ENCODE results near the gene HOGA1.
"Not testable (repeated sequence)": the region's sequence is repeated elsewhere in the genome, so short reads cannot be mapped to it uniquely, and the experiment has no call there.

HOGA1 gene

DNA sequence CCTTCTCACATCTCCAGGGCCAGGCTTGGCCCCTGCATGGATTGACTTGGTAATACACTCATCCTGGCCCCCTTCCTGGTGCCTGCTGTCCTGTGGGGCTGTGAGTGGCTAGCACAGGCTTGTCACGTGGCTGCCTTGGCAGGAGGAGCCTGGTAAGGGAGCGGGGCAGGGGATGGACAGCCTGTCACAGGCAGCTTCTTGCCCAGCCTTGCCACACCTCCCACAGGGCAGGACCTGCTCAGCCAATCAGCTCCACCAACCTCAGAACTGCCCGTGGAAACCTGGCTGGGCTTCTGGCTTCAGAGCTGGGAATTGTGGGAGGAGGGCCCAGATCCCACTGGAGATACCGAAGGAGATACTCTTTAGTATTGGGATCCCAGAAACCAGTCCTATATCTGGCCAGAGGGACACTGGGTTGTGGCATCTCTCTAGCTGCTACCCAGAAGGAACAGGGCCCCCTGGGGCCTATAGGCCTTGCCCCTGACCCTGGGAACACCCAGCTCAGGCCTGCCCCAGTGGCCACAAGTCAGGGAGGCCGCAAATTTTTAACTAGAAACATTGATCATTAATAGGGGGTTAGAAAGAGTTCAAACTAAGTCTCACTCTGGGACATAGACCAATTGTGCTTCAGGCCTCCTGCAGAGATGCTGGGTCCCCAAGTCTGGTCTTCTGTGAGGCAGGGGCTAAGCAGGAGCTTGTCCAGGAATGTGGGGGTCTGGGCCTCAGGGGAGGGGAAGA is at the start of gene HOGA1:
Gene HOGA1 (plus strand): TSS at position 330 of the 738 bp plus-strand sequence. CDS start 315 bp downstream, at position 645.
- peak; percentile 14 for DNase-seq (ENCODE audit: low read depth)

DNA sequence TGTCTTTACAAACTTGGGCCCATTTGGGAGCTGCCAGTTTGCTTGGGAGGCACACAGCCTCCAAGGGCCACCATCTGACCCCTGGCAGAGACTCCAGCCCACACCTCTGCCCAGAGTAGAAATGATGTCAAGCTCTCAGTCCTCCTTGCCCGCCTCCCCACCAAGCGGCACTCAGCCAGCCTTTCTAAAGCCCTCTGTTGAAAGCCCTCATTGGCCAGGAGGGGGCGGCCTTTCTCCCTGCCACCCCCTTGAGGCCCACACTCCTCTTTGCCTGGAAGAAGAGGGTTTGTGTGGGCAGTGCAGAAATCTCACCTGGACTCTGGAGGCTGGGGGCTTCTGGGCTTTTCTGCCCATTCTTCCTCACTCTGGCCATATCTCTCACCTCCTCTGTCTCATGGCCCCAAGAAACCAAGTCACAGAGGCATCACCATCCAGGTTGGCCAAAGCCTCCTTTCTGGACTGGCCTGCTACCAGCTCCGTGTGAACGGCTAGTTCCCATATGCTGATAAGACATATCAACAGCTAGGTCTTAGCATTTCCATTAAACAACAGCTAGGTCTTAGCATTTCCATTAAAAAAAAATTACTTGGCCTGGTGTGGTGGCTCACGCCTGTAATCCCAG is 49.3 kb upstream of the HOGA1 start:
- no peak for DNase-seq (ENCODE audit: low read depth)

DNA sequence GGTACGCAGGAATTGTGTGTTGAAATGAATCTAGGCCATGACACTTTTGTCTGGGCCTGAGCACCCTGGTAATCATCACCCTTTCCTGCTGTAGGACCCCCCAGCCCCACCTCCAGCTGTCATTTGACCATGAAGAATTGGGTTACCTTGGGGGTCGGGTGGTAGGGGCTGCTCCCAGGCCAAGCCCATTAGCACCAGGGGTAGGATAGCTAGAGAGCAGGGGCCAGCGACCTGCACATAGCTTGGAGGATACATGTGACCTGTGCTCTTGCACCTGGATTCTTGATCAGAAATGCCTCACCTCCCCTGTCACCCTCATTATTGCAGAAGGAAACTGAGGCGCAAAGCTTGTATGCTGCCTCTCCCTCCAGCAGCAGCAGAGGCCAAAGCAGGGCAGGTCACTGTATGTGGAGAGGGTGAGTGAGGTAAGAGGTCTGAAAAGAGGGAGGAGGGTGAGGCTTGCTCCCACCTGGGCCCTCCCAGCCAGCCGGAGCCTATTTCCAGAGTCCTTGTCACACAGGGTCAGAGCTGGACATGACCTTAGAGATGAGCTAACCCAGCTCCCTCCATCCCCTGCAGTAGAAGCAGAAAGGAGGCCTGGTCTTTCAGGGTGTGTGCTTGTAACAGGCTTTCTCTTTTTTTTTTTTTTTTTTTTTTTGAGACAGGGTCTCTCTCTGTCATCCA is 46.9 kb upstream of the HOGA1 start:
- no peak for DNase-seq (ENCODE audit: low read depth)

DNA sequence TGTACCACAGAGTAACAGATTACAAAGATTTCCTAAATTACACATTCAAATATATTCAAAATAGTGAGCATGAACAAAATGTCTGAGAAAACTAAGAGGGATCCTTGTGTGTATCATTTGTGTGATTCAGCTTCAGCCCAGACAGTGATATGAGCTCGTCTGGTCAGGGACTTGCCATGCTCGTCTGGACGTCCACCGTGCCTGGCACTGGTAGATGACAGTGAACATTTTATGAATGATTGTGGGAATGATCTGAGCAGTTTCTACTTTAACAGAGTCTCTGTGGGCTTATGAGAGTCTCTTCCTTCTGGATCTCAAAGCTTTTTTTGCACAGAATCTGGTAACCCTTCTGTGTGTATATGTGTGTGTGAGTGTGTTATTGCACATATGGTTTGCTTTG is 45.8 kb upstream of the HOGA1 start:
- DNase-seq (ENCODE audit: low read depth), result no peak

DNA sequence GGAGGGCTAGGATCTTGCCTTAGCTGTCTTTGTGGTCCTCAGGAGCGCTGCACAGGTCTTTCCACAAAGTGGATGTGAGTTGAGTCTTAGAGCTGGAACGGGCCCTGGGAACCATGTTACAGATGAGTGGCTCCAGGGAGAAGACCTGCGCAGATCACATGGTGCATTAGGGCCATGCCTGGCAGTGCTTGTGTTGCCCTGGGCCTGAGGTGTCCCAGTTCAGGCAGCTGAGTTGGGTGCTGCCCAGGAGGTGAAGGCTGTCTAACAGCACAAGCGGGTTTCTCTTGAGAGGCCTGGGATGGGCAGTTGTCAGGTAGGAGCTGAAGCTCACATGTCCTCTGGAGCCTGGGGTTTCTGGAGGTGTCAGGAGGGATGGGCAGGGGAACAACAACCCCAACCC is 45.4 kb upstream of the HOGA1 start:
- DNase-seq (ENCODE audit: low read depth), result no peak

DNA sequence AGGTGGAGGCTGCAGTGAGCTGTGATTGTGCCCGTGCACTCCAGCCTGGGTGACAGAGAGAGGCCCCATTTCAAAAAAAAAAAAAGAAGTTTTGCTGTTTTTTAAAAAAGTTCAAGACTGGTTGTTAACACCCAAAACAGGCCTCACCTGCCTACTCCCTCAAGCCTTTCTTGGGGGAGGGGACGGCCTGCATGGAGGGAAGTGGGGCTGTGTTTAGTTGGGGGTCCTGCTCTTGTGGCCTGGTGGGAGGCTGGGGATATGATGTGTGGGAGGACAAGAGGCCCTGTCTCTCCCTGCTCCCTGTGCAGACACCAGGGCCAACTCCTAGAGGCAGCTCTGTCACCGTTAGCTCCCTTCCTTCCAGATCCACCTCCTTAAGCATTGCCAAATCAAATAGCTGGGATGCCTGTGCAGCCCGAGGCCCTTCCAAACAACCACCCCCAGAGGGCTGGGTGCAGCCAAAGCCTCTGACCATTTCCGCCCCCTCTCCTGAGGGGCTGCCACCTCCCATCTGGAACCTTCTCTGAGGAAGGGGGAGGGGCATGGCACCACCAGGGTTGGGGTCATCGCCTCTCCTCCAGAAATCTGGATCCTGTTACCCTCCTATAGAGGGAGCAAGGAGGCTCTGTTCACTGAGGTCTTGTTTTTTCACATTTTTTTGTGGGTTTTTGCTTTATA is 44.5 kb upstream of the HOGA1 start:
- DNase-seq (ENCODE audit: low read depth), result no peak

DNA sequence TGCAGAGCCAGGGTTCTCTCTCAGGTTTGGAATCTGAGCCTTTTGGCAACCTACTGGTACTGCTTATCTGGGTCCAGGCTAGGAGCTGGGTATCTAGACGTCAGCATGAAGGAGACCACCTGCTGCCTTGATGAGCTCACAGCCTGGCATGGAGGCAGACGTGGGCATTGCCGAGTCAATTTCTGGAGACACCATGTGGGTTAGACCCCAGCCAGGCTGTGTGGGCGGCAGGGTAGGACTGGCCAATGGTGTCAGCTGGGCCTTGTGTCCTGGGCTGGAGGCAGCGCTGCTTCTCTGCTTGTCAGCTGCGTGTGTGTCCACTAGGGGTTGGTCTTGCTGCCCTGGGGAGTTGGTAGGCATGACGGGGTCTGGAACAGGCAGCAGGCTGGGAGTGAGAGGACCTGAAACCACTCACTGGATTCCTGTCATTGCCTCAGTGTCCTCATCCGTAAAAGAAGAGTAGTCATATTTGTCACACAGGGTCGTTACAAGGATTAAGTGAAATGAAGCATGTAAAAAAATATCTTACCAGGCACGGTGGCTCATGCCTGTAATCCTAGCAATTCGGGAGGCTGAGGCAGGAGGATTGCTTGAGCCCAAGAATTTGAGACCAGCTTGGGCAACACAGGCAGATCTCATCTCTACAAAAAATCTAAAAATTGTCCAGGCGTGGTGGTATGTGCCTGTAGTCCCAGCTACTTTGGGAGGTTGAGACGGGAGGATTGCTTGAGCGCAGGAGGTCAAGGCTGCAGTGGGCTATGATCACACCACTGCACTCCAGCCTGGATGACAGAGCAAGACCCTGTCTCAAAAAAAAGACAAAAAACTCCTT is 43.3 kb upstream of the HOGA1 start:
- no peak for DNase-seq (ENCODE audit: low read depth)

DNA sequence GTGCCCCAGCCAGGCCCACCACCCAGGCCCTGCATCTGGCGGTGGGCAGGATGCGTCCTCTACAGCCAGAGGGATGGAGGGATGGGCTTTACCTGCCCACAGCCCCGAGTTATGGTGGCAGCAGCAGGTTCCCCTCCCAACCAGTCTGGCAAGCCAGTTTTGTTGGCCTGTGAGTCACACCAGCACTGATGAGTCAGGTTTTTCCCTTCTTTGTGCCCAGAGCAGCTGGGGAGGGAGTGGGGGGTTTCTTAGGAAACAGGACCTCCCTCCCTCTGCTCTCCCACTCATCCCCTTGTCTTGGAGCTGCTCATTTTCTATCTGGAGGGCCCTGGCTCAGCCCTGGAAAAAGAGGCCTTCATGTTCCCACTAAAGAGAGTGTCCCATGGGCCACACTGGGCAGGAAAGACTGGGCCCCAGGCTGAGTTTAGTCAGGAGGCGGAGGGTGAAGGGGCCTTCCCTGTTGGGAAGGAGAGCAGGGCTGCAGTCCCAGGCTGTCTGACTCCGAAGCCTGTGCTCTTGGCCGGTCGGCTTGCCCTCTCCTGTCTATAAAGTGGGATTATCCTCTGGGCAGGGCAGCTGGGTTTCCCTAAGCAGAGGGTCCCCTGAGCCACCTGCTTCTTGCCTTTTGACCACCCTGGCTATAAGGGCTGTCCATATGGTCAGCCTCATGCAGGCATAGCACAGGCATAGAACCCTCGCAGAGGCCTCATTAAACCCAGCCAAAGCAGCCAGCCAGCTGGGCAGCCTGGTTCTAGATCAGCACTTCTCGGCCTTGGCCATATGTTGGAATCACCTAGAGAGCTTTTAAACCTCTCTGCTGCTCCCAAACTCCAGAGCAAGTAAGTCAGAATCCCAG is 41.8 kb upstream of the HOGA1 start:
- DNase-seq (ENCODE audit: low read depth), result peak; percentile 84

DNA sequence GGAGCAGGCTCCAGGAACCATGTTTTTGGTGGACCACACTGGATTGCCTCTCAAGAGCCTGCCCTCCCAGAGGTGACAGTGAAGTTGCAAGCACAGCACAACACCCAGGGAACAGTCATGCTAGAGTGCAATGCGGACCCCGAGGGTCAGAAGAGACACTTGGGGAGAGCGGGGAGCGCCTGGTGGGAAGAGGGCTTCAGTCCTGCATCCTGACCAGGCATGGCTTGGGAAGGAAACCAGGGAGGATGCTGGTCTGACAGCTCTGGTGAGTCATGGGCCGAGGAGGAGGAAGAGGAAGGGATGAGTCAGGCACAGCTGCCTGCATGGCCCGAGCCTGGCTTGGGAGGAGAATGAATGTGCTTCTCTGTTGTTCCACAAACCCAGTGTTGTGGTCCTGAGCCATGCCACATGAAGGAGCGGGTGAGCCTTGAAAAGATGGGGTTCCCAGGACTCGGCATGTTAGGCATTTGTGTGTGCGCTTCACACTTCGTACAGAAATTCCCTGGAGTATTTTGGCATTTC is 41.1 kb upstream of the HOGA1 start:
- DNase-seq (ENCODE audit: low read depth), result peak; percentile 89

DNA sequence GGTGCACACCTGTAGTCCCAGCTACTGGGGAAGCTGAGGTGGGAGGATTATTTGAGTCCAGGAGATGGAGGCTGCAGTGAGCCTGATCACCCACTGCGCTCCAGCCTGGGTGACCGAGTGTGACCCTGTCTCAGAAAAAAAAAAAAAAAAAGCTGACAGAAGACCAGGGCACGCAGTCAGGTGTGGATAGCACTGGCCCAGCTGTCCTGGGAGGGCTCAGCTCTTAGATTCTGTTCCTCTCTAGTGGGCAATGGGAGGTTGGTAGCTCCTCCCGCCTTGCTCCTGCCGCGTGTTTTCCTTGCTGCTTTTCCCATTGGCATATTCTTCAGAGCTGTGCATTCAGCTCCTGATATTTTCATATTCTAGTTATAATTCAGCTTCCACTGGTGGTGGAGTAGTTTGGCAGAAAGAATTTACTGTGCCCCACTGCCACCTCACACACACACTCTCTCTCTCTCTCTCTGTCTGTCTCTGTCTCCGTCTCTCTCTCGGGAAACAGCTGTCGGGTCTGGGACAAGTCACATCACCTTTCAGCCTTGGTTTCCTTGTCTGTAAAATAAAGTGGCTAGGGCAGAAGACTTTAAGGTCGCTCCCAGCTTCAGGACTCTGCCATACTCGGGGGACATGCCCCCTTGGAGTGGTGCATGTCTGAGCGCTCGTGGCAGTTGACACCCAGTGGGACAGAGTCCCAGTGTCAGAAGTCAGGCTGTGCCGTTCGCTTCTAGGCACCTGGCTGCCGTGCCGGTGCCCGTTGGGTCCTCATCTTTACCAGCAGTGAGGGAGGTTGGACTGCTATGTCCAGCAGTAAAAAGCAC is 37.5 kb upstream of the HOGA1 start:
- DNase-seq (ENCODE audit: low read depth), result no peak

DNA sequence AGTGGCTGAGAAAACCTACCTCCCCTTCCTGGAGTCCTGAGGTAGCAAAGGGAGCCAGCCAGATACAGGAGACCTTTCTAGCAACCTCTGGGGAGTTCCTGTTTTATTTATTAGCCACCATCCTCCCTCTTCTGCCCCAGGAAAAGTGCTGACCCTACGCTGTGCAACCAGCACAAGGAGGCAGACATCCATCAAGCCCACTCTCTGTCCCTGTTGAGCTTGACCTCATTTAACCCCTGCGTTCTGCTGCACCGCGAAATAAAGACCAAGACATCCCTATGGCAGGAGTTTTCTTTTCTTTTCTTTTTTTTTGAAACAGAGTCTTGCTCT is 37.0 kb upstream of the HOGA1 start:
- no peak for DNase-seq (ENCODE audit: low read depth)

DNA sequence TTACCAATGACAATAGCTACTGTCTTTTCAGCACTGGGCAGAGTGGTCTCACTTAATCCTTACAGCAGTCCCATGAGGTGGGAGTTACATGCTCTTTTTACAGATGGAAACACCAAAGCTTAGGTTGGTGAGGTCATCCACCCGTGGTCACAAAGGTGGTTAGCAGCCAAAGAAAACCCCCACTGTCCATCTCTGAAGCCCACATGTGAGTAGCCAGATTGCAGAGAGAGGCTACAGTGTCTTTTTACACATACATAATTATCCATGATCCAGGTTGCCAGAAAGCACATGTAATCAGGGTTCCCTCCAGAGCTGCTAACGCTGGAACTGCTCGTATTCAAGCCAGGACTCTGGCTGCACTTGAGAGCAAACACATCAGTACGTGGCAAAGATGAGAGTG is 36.2 kb upstream of the HOGA1 start:
- no peak for DNase-seq (ENCODE audit: low read depth)

DNA sequence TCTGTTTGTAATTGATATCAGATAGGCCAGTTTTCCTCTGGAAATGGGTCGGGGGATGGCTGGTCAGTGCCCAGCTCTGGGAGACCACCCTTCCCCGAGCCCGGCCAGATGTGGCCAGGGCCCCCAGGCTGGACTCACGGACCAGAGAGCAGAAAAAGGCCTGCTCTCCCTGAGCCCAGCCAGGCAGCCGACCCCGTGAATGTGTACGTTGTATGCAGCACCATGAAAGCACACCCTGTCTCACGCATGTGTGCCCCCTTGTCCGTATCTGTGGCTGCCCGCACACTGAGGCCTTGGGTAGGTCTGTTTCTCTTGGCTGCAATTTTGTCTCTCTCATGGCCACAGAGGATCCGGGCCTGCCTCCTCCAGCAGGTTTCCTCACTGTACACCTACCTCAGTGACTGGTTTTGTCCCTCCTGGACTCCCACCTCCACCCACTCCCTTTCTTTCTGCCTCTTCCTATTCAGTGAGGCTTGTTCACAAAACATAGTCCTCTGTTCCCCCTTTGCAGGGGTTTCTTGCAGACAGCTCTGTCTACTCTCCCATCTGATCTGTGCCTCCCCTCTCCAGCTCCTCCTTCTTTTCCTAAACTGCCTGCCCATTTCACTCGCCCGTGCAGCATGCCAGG is 35.2 kb upstream of the HOGA1 start:
- no peak for DNase-seq (ENCODE audit: low read depth)

DNA sequence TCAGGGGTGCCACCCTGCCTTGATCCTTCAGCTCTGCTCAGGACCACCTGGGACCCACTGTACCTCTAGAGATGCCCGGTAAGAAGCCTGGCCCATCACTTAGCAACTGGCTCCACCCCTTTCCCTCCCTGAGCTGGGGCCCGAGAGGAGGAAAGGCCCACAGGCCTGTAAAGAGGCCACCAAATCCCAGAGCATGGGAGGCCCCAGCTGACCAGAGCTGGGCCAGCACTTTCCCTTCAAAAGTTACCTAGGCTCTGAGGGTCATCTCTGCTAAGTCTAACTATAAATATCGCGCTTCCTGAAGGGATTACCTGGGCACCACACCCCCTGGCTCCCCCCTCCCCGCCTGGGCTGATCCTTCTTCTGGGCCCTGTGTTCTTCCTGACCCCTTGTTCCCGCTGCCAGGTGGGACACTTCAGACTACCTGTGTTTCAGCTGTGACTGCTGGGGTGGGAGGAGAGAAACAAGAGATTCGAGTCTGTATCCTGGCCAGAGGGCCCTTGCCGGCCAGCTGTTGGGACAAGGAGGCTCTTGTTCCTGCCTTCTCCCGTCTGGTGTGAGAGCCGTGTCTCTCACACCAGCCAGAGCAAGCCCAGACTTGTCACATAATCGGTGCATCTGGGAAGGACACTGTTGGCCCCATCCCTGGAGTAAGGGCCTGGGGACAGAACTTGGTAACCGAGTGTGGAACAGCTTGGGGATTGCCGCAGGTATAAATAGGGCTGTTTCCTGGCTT is 34.4 kb upstream of the HOGA1 start:
- no peak for DNase-seq (ENCODE audit: low read depth)

DNA sequence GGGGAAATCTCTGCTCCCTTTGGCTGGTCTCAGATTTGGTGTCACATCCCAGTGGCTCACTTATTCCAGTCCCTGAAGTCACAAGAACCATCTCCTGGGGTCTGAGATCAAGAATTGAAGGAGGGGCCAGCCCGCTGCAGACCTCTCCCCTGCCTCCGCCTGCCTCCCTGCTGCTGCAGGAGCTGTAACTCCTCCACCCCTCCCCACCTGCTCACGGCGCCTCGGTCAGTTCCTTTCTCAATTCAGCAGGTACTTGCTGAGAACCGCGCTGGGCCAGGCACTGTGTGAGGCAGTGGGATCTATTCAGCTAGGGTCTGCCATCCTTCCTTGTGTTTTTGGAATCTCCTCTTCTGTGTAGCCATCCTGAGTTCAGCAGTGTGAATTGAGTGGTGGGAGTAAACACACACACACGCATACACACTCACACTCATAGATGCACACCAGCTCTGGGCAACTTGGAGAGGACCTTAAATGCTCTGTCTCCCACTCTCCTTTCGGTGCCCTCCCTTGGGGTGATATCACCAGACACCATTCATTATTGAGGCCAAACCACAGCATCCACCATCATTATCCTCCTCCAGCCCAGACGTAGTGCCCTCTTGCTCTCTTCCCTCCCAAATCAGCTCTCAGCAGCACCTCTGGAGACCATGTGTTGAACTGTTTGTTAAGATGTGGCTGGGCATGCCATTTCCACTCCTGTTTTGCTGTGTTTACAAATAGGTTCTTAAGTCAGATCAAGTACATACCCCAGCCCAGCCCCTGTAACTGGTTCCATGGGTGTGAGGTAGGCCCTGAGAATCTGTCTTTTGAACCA is 33.6 kb upstream of the HOGA1 start:
- DNase-seq (ENCODE audit: low read depth), result no peak

DNA sequence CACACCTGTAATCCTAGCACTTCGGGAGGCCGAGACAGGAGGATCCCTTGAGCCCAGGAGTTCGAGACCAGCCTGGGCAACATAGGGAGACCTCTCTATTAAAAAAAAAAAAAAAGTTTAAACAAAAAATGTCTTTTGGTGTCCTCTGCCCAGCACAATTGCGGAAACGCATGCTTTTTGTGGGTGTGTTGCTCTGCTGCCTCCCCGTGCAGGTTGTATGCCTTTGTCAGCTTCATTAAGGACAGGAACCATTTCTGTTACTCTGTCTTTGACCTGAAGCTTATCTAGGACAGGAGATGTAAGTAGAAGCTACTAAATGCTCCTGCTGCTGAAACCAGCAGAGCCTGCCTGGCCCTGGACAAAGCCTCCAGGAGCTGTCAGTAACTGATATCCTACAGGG is 32.9 kb upstream of the HOGA1 start:
- DNase-seq (ENCODE audit: low read depth), result no peak

DNA sequence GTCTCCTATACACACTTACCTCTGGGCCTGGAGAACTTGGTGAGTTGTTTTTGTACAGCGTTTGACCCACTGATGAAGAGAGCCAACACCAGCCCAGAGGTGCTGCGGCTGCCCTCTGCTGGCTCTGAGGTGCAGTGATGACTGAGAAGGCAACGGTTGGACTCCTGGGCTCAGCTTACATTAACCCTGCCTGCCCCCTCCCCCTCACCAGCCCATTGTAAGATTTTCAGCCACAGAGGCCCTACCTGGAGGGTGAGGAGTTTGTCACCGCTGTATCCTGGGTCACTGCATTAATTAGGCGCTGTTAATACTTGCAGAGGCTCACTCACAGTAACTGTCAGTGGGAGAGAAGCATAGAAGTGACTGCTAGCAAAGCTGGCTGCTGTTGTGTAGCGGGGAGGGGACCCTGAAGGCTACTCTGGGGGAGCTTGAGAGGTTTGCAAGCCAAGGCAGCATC is 30.6 kb upstream of the HOGA1 start:
- no peak for DNase-seq (ENCODE audit: low read depth)

DNA sequence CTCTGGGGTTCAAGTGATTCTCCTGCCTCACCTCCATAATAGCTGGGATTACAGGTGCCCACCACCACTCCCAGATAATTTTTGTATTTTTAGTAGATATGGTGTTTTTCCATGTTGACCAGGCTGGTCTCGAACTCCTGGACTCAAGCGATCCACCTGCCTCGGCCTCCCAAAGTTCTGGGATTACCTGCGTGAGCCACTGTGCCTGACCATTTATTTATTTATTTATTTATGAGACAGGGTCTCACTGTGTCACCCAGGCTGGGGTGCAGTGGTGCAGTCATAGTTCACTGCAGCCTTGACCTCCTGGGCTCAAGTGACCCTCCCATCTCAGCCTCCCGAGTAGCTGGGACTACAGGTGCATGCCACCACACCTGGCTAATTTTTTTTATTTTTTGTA is 29.9 kb upstream of the HOGA1 start:
- not testable (repeated sequence) for DNase-seq (ENCODE audit: low read depth)
